RKO (cell line): ENCODE results near the gene ICE1.
"Not testable (repeated sequence)": the region's sequence is repeated elsewhere in the genome, so short reads cannot be mapped to it uniquely, and the experiment has no call there.

Experiments used
- DNase-seq: peaks from one replicate; pipeline ENCODE4 v3.0.0-alpha.2; 2016; ENCODE audit warnings: low spot score

ICE1 gene

DNA sequence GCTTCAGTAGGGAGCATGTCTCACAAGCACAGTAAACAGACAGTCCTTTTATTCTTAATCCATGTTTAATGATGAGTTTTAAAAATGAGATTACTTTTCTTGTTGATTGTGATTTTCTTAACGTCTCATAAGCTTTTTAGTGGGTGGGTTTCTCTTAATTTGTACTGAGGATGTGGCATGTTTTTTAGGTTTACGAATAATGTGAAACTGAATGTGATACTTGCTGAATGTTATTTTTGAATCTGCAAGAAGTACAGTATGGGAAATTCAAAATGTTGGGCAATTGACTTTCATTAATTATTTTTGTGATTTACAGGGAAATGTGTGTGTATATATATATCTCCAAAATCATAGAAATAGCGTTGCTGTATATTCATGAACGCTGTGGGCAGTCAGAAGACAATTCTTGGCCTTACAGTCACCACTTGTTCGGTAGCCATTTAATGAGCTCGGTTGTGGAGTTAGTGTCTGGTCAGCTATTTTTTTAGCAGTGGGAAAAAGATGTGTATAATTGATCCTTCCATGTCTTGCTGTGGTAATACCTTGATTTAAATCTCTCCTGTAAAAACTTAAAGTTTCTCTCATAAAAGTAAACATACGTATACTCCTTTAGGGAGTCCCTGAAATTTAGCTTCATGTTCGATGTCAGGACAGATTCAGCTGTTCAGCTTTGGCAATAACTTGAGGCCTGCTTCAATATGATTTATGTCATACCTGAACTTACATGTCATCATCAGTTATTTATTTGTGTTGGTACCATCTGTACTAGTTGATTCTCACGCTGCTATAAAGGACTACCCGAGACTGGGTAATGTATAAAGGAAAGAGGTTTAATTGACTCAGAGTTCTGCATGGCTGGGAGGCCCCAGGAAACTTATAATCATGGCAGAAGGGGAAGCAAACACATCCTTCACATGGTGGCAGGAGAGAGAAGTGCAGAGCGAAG lies 15.0 kb downstream of the ICE1 start:
- DNase-seq: no peak

DNA sequence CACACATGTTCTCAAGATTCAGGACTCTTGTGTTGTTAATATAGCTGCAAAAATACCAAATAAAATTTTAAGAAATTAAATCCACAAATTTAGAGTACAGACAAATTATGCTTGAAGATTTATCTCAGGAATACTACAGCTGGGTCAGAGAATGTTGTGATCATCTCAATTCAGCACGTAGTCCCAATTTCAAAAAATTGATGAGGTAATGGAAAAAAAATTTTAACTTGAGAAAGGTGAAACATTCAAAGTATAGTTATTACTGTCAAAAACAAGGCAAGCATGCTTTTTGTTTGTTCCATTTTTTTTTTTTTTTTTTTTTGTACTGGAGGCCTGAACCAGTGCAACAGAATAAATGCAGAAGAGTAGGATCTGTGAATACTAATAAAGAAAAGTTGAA lies 29.4 kb downstream of the ICE1 start:
- DNase-seq: no peak

- no peak for DNase-seq
These were observed 30.7 kb downstream of the ICE1 start for GRCh38 chr5:5453131-5453530.

GRCh38 chr5:5454391-5454790 lies 31.9 kb downstream of the ICE1 start:
- no peak for DNase-seq

DNA sequence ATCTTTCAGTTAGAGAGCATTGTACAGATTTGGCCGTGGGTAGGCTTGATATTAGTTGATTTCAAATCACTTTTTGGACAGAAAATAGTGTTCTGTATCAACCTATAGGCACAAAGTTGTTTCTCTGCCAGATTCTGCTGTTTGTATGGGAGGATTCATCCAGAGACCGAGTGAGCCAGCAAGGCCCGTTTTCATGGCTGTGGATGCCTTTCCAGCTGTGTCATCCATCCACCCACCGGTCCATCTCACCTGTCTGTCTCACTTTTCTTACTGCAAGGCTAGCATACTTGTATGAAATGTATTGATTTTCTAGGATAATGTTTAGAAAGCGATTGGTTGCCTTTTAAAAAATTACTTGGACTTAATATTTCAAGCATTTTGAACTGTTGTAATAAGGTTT lies 34.4 kb downstream of the ICE1 start:
- DNase-seq: no peak

DNA sequence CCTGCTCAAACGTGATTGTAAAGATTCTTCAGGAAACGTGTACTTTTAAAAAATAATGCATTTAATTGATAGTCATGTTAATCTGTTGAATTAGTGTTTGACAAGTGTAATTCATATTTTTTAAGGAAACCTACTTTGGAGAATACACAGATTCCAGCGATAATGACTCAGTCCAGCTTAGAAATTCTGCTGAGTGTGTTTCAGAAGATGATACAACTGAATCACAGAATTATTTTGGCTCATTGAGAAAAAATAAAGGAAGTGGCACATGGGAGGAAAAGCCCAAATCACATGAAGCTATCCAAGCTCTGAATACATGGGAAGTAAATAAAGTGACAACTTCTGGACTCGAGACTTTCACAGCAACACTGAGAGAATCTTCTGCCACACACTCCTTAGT lies 37.8 kb downstream of the ICE1 start:
- no peak for DNase-seq

DNA sequence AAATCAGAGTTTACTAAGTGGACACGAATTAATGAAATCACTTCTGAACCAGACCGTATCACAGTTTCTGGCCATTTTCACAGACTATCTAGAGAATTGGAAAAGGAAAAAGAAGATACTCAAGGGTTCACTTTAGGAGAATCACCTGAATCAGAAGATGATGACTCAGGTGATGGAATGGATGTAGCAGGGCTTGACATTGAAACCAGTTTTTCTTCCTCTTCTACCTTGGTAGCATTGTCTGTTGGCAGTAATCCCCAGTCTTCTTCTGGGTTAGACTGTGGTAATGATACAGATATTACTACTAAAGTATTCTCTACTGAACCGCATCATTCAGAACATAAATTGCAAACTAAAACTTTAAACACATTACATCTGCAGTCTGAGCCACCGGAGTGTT lies 38.5 kb downstream of the ICE1 start:
- DNase-seq: no peak

DNA sequence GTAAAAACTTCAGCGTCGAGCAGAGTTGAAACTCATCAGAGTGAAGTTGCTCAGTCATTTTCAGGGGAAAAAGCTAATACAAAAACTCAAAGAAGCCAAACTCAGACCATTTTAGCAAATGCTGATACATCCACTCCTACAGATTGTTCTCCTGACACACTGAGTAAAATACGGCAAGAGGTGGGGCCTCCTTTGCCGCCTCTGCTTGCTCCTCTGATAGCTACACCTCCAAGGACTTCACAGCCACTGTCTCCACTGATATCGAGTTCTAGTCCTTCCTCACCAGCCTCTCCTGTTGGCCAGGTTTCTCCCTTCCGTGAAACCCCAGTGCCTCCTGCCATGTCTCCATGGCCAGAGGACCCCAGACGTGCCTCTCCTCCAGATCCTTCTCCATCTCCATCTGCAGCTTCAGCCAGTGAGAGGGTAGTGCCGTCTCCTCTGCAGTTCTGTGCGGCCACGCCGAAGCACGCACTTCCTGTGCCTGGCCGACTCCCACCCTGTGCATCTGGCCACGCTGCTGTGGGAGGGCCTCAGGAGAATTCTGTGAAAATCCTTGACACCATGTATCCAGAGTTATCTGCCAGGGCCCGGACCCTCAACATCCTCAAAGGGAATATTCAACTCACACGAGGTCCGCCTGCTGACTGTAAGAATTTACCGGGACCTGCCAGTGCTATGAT lies 41.7 kb downstream of the ICE1 start:
- no peak for DNase-seq

- DNase-seq: no peak
These were observed 43.8 kb downstream of the ICE1 start for GRCh38 chr5:5466227-5466626.

DNA sequence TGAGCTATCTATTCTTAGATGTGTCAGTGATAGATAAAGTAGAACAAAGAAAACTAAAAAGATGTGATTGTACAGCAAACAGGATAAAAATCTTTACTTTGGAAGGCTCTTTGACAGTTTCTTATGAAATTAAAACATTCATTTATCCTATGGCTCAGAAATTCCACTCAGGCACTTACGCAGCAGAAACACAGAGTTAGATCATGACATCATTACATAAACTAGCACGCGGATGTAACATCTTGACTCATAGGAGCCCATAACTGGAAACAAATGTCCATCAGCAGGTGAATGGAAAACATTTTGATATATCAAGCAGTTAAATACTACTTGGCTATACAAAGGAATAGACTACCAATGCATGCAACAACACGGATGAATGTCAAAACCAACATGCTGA lies 45.3 kb downstream of the ICE1 start:
- DNase-seq: no peak

GRCh38 chr5:5470933-5471332 lies 48.5 kb downstream of the ICE1 start:
- no peak for DNase-seq

DNA sequence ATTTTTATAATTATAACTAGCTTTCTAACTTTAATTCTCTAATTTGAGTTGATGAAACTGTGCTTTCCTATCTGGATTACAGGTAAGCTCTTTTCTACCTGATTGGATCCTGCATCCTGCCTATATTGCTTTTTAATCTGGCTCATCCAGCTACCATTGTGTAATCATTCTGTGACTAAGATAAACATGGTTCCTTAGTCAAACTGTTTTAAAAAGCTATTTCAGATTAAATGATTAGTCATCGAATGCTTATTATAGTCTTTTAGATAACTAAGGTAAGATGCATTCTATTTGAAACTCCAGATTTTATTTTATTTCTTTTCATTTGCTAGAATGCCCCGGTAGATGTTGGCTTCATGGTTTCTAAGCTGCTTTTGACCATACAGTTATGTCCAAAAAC lies 50.7 kb downstream of the ICE1 start:
- no peak for DNase-seq

DNA sequence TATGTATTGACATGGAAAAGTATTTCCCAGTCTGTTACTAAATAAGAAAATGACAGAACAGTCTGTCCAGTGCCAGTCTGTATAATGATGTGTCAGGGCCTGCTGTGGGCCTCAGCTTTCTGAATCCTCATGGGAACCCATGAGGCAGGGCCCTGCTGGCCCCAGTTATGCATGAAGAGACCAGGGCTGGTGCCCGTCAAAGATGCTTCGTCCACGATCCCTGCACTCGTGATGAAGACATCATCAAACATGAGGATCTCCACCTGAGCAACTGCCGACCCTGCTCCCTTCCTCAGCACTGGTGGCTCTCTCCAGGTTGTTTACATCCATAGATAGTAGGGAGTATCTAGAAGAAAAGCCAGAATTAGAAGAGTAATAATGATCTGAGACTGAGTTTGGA lies 52.5 kb downstream of the ICE1 start:
- no peak for DNase-seq

DNA sequence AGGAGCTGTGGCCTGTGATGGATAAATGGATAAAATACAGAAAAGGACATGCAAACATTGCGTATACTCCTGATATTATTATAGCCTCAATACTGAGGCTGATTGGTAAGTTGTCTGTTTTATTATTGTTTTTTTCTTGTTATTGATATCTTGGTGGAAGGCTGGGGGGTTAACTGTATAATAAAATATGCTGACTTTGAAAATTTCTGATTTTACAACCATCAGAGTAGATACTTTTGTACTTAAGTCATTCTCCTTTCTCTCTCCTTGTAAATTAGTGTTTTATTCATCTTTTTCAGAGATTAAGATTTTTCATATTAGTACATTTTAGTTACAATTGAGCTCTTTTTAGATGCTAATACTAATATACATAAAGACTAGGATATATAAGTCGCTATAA lies 53.5 kb downstream of the ICE1 start:
- no peak for DNase-seq

DNA sequence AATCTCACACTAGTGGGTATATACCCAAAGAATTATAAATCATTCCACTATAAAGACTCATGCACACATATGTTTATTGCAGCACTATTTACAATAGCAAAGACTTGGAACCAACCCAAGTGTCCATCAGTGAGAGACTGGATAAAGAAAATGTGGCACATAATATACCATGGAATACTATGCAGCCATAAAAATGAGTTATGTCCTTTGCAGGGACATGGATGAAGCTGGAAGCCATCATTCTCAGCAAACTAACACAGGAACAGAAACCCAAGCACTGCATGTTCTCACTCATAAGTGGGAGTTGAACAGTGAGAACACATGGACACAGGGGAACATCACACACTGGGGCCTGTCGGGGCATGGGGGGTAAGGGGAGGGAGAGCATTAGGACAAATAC lies 57.1 kb downstream of the ICE1 start:
- not testable (repeated sequence) for DNase-seq

DNA sequence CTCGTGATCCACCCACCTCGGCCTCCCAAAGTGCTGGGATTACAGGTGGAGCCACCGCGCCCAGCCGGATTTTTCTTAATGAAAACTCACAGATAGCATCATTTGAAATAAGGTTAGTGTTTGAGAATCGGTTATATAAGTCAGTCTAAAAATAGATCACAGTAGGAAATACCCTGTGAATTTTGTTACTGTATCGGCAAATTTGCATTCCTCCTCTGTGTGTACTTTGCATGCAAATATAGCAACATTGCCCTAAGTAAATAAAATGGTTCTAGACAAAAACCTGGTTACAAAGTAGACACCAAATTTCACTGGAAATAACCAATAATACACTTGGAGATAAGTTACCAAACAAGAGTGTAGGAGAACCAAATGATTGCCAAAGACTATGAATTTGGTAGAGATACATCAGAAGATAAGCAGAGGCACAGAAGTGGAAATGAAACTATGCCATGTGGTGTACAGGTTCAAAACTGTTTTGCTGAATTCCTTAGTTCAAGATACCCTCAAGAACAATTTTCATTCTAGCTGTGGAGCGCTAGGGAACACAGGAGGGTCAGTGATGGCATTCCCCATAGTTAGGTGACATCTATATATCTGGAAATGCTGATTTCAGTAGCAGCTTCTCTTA lies 58.1 kb downstream of the ICE1 start:
- no peak for DNase-seq

GRCh38 chr5:5481206-5481605 lies 58.7 kb downstream of the ICE1 start:
- DNase-seq: no peak

- DNase-seq: no peak
These were observed 59.2 kb downstream of the ICE1 start for GRCh38 chr5:5481633-5482032.

DNA sequence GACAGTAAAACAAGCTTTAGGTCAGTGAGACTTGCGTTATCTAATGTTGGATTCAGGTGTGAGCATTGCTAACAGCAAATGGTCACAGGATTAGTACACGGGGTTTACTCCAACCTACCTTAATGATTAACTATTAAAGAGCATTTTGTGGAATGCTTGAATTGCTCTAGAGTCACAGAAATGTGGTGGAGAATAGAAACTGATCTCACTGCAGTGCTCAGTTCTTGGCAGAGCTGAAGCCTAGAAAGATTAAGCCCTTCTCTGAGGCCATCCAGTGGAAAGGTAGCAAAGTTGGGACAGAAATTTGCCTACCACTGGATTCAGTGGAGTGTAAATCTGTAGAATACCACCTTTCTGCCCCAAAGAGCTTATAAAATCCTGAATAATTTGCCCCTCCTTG lies 60.9 kb downstream of the ICE1 start:
- no peak for DNase-seq

GRCh38 chr5:5483880-5484598 lies 61.6 kb downstream of the ICE1 start:
- no peak for DNase-seq

DNA sequence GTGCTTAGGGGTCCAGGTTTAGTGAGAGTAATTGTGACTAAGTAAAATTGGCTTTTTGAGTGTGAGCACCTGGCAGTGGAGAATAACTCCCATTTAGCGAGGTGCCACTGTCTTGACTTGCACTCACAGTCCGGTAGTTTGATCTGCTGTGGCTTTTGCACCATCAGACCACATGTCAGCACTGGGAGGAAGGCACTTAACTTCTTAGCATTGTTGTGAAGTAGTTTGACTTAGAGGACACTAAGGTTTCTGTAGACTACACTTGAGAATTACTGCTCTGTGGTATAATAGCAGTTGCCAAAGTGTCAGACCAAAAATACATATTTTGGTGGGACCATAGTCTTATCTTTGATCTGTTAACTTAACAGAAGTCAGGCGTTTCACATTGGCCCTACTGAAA lies 63.6 kb downstream of the ICE1 start:
- no peak for DNase-seq

DNA sequence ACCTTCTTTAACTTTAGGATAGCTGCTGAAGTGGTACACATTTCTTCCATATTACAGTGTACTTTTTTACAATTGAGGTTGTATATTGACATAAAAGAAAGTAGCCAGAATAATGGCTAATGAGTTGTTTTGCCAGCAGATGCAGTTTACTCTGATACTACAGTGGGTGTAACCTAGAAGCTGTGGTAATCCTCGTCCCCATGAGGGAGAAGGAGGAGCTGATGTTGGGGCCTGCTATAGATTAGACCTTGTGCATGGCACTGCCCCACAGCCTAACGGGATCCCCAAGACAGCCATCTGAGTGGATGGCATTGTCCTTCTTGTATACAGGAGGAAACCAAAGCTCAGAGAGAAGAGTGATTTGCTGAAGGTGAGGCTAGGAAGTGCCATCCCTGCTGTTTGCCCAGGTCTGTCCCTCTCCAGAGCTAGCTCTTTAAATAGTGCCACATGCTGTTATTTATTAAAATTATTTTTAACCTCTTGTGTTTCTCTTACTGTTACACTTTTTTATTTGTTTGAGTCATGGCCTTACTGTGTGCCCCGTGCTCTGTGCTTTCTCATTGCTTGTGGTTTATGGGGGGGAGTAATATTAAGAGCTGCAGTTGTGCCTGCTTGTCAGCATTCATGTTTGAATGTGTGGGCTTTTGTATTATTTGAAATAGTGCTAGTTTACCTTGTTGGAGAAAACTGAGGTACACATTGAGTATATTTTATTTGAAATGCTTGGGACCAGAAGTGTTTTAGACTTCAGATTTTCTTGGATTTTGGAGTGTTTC lies 65.3 kb downstream of the ICE1 start:
- DNase-seq: no peak
